K562 (cell line): Measurements from ENCODE around the gene EIF3I. TPM values are rescaled to one million over a fixed set of nuclear protein-coding genes. Genes with fewer than 3 reads are reported as not detected.

Experiments
- ATAC-seq: fragments of 200-7000 bp; cut with Tn5 transposase; 3 replicates; pipeline ENCODE4 v1.9.1; 2020; ENCODE audit warnings: moderate library complexity
- BruUV-seq: library from RNA; stranded (reverse); fragments of 400-500 nt; replicated peaks from 2 replicates; lab custom pipeline; 2021; lab: Mats Ljungman, UMichigan
- CTCF ChIA-PET: fragments of 300-600 bp; formaldehyde crosslinking; extraction: SDS; loops from one replicate; lab custom pipeline; 2021; ENCODE audit warnings: low intra/inter-chr PET ratio; lab: Yijun Ruan, JAX
- POLR2A ChIA-PET: fragments of 300-600, 350-650 bp; sonication (Branson Sonifier 250); formaldehyde crosslinking; extraction: SDS; loops from one replicate; lab custom pipeline; 2021; ENCODE audit warnings: antibody characterized with exemption, inconsistent platforms; lab: Yijun Ruan, JAX
- DNase-seq, 4 experiments: peaks; one replicate each; pipeline versions ENCODE4 v3.0.0 to v3.0.0-alpha.2; 2011 to 2018; ENCODE audit warnings: low spot score in 3 of 4, mixed read lengths in 3 of 4; ENCODE audit errors: extremely low read depth in 1 of 4
- FAIRE-seq: peaks from 2 replicates; lab custom pipeline; 2011; peaks lifted over from hg19 to GRCh38; lab: Jason Lieb, UNC
- H2AFZ ChIP-seq: 2 replicates; pipeline ENCODE4 v1.6.0; 2011; ENCODE audit warnings: low read depth, low read length, control low read depth, inconsistent platforms
- H3K27ac ChIP-seq: fragments of 200-600 bp; 3 replicates; pipeline ENCODE4 v1.8.0; 2011; ENCODE audit warnings: low read depth, mild to moderate bottlenecking, control low read depth, inconsistent platforms, low read length, moderate library complexity, mixed read lengths; ENCODE audit errors: extremely low read depth
- H3K27me3 ChIP-seq, 2 experiments: fragments of 300-600 bp in 1 of 2; 2 replicates in 1 of 2; 3 replicates in 1 of 2; pipeline versions ENCODE4 v1.6.0 to v1.8.0; 2011; ENCODE audit warnings: inconsistent platforms in 2 of 2, low read length in 2 of 2, mild to moderate bottlenecking in 1 of 2, mixed read lengths in 1 of 2, moderate library complexity in 1 of 2; ENCODE audit not compliant: control insufficient read depth in 2 of 2, insufficient read depth in 2 of 2
- H3K36me3 ChIP-seq: fragments of 300-600 bp; 3 replicates; pipeline ENCODE4 v1.8.0; 2011; ENCODE audit warnings: mild to moderate bottlenecking, low read length, inconsistent platforms; ENCODE audit not compliant: control insufficient read depth, insufficient read depth
- H3K4me1 ChIP-seq, 2 experiments: fragments of 200-600 bp in 1 of 2; replicated peaks in 1 of 2; 2 replicates in 1 of 2; 3 replicates in 1 of 2; pipeline versions ENCODE4 v1.5.1 to v1.8.0; 2011; ENCODE audit warnings: inconsistent platforms in 2 of 2, low read length in 2 of 2, mild to moderate bottlenecking in 1 of 2, mixed read lengths in 1 of 2, moderate library complexity in 1 of 2; ENCODE audit not compliant: control insufficient read depth in 2 of 2, insufficient read depth in 2 of 2
- H3K4me2 ChIP-seq: 2 replicates; pipeline ENCODE4 v1.6.1; 2011; ENCODE audit warnings: low read length, control low read depth, inconsistent platforms, mixed read lengths; ENCODE audit not compliant: insufficient read depth
- H3K4me3 ChIP-seq: fragments of 200-600 bp; sonication (generic), shearing (Covaris generic); 2 replicates; pipeline ENCODE4 v1.5.1; 2016; ENCODE audit warnings: control low read depth, inconsistent platforms
- H3K79me2 ChIP-seq: fragments of 200-600 bp; 3 replicates; pipeline ENCODE4 v1.8.0; 2011; ENCODE audit warnings: low read length, inconsistent platforms; ENCODE audit not compliant: control insufficient read depth, insufficient read depth
- H3K9ac ChIP-seq, 2 experiments: 2 replicates each; pipeline versions ENCODE4 v1.6.0 to v1.6.1; 2011; ENCODE audit warnings: low read depth in 2 of 2, low read length in 2 of 2, control low read depth in 1 of 2, inconsistent platforms in 1 of 2, mild to moderate bottlenecking in 1 of 2, mixed read lengths in 1 of 2; ENCODE audit not compliant: insufficient read depth in 1 of 2
- H3K9me1 ChIP-seq: one replicate; pipeline ENCODE4 v1.6.0; 2011; ENCODE audit warnings: inconsistent platforms, mild to moderate bottlenecking, low read length, moderate library complexity; ENCODE audit not compliant: control insufficient read depth, insufficient read depth
- H3K9me3 ChIP-seq: replicated peaks from 2 replicates; pipeline ENCODE4 v1.5.1; 2011; ENCODE audit warnings: low read depth, low read length, inconsistent platforms; ENCODE audit not compliant: control insufficient read depth, insufficient read depth
- H4K20me1 ChIP-seq: replicated peaks from 2 replicates; pipeline ENCODE4 v1.6.1; 2011; ENCODE audit warnings: low read length, inconsistent platforms, mixed read lengths; ENCODE audit not compliant: control insufficient read depth, insufficient read depth
- ELF4 ChIP-seq: fragments of 450-650 bp; formaldehyde crosslinking; IDR thresholded peaks from 2 replicates; pipeline ENCODE4 v1.4.0; 2022; ENCODE audit warnings: missing genetic modification characterization
- MAFG ChIP-seq: fragments of 450-650 bp; conservative IDR thresholded peaks from 2 replicates; pipeline ENCODE4 v1.6.1; 2016; ENCODE audit warnings: missing genetic modification characterization, missing compliant biosample characterization
- PHF8 ChIP-seq: fragments of 200-600 bp; sonication (generic); IDR thresholded peaks from 2 replicates; pipeline ENCODE4 v1.6.1; 2012; ENCODE audit warnings: mixed run types, mild to moderate bottlenecking, inconsistent platforms, low read length, moderate library complexity, borderline replicate concordance
- POLR2G ChIP-seq: fragments of 200-400 bp; formaldehyde crosslinking; IDR thresholded peaks from 2 replicates; pipeline ENCODE4 v1.6.1; 2017; ENCODE audit warnings: low read depth, mild to moderate bottlenecking, antibody characterized with exemption, low read length, moderate library complexity
- SPI1 ChIP-seq: IDR thresholded peaks from 2 replicates; pipeline ENCODE4 v1.6.1; 2011; ENCODE audit warnings: low read depth, low read length, control low read depth, borderline replicate concordance
- ZNF551 ChIP-seq: fragments of 250-450 bp; sonication (Bioruptor Pico); IDR thresholded peaks from 2 replicates; pipeline ENCODE4 v1.5.0; 2021; ENCODE audit warnings: mild to moderate bottlenecking, moderate library complexity
- ZNF740 ChIP-seq, 3 experiments: fragments of 200-800 bp in 1 of 3; sonication (Bioruptor generic) in 1 of 3; sonication (generic) in 1 of 3; formaldehyde crosslinking in 1 of 3; IDR thresholded peaks; 2 replicates each; pipeline versions ENCODE4 v1.6.1 to v1.8.0; 2016 to 2022; ENCODE audit warnings: mild to moderate bottlenecking in 2 of 3, missing compliant biosample characterization in 2 of 3, missing genetic modification characterization in 2 of 3, missing genetic modification reagents in 1 of 3
- WGBS: fragments of 100-300 bp; shearing (Covaris generic); methylation state at CpG from one replicate; pipeline ENCODE4 v1.1.6; 2016; ENCODE audit warnings: low coverage, mixed read lengths; ENCODE audit not compliant: insufficient coverage; ENCODE audit errors: missing lambda C conversion rate; 5-methylcytosine and 5-hydroxymethylcytosine counted together
- in situ Hi-C: fragments of 300-500 bp; cut with MboI; formaldehyde crosslinking; loops from 4 replicates; pipeline ENCODE4 v1.15.0; 2018; ENCODE audit warnings: inconsistent platforms, mixed read lengths
- intact Hi-C: fragments of 100-400 bp; cut with micrococcal nuclease; formaldehyde crosslinking; loops from 2 replicates; pipeline ENCODE4 v1.14.2; 2022
- polyA plus RNA-seq, 8 experiments: library from polyadenylated mRNA; depleted of rRNA in 4 of 8; stranded (reverse) in 5 of 8; unstranded in 3 of 8; fragments of >200 nt; fragmentation: Nextera tagmentation in 2 of 8; fragmentation: Illumina TruSeq in 1 of 8; extraction: Ambion mirVana in 2 of 8; extraction: Trizol in 1 of 8; gene quantifications; 2 replicates each; pipeline versions ENCODE4 v1.2.1 to v1.2.3, GENCODE V29; 2011 to 2014; ENCODE audit warnings: inconsistent platforms in 1 of 8, missing spikeins in 1 of 8
- total RNA-seq, 7 experiments: library from RNA; depleted of rRNA in 6 of 7; stranded (reverse); fragments of >200 nt in 6 of 7; fragmentation: Illumina TruSeq in 2 of 7; extraction: Trizol in 2 of 7; gene quantifications; 2 replicates each; pipeline versions ENCODE4 v1.2.1 to v1.2.3, GENCODE V29; 2011 to 2021; ENCODE audit warnings: low replicate concordance in 1 of 7
- TF ChIP-seq, protein P1 (sequence below): fragments of 200-800 bp; sonication (Bioruptor generic); IDR thresholded peaks from 2 replicates; pipeline ENCODE4 v1.6.1; 2017; ENCODE audit warnings: missing genetic modification characterization, missing compliant biosample characterization

The EIF3I gene
- total and polyA plus RNA-seq, 9 of the 15 experiments (the other 6 are each of a cell fraction or from before 2014, with no cell fraction given) = 414 to 1,526 (median 635) TPM

DNA sequence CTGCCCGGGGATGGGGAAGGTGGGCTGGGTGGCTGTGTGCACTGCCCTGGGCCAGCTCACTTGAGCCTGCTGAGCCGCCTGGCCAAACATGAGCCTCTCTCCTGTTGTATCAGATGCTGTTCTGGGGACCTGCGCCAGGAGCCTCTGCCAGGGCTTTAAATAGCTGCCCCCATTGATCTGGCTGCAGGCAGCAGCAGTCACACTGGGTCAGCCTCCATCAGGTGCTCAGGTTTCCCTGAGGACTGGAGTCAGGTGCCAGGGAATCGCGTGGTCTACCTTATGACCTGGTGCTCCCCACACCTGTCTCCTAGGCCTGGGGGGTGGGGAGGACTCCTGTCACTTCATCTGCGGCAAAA is 22.5 kb upstream of the EIF3I start:
- ChIA-PET CTCF (no interaction called here), POLR2A (interaction anchor here (0.7 to 10.8 kb wide), 14 partner anchors 7 to 137 kb away, joined by 3 to 201 read pairs (median 4); partner anchors contain the start of genes DCDC2B, IQCC, MARCKSL1 and TMEM39B)
- Histone ChIP-seq H4K20me1 (no peaks in the 10 kb centered on the region; the same call in none of the 2 replicates), H3K27me3 (no peaks in the 10 kb centered on the region), H2AFZ (no peak overlapping the region; the same call in 1 of the 2 replicates), H3K4me1 (peaks cover 16 to 44% of the 10 kb centered on the region in 2 experiments), H3K4me3 (no peak overlapping the region), H3K79me2 (peaks cover 13% of the 10 kb centered on the region; the same call in 2 of the 3 replicates), H3K27ac (peak overlapping the region; percentile 75), H3K9me3 (no peaks in the 10 kb centered on the region), H3K36me3 (peaks cover 39% of the 10 kb centered on the region), H3K9me1 (peaks cover 3% of the 10 kb centered on the region), H3K9ac (peak overlapping the region in 1 of 2 experiments; percentile 53; a peak in 3 of 4 replicates), H3K4me2 (peak overlapping the region; percentile 90)
- FAIRE-seq = no peak
- intact Hi-C loops = no loop called here
- 69% methylated on average over 6 of the region's 6 CpGs for WGBS
- TF ChIP-seq MAFG (tag) (no peak), ZNF551 (CRISPR knock-in tag) (no peak), POLR2G (peak; percentile 74), PHF8 (no peak), SPI1 (no peak), ELF4 (CRISPR knock-in tag) (no peak), ZNF740 (CRISPR knock-in tag; IDR thresholded peaks at IDR 0.05) (peak; percentile 15; the same call in 1 of the 2 replicates), ZNF740 (tag; IDR thresholded peaks at IDR 0.05) (no peak)
- TF ChIP-seq, protein P1, sequence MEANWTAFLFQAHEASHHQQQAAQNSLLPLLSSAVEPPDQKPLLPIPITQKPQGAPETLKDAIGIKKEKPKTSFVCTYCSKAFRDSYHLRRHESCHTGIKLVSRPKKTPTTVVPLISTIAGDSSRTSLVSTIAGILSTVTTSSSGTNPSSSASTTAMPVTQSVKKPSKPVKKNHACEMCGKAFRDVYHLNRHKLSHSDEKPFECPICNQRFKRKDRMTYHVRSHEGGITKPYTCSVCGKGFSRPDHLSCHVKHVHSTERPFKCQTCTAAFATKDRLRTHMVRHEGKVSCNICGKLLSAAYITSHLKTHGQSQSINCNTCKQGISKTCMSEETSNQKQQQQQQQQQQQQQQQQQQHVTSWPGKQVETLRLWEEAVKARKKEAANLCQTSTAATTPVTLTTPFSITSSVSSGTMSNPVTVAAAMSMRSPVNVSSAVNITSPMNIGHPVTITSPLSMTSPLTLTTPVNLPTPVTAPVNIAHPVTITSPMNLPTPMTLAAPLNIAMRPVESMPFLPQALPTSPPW = no peak
- in situ Hi-C loops = no loop called here
- no TSS peak for BruUV-seq
- peak in 1 of 4 experiments; percentile 10 for DNase-seq
- ATAC-seq = no peak
